Measurements from ENCODE around the gene RUSC1.

The RUSC1 gene

DNA sequence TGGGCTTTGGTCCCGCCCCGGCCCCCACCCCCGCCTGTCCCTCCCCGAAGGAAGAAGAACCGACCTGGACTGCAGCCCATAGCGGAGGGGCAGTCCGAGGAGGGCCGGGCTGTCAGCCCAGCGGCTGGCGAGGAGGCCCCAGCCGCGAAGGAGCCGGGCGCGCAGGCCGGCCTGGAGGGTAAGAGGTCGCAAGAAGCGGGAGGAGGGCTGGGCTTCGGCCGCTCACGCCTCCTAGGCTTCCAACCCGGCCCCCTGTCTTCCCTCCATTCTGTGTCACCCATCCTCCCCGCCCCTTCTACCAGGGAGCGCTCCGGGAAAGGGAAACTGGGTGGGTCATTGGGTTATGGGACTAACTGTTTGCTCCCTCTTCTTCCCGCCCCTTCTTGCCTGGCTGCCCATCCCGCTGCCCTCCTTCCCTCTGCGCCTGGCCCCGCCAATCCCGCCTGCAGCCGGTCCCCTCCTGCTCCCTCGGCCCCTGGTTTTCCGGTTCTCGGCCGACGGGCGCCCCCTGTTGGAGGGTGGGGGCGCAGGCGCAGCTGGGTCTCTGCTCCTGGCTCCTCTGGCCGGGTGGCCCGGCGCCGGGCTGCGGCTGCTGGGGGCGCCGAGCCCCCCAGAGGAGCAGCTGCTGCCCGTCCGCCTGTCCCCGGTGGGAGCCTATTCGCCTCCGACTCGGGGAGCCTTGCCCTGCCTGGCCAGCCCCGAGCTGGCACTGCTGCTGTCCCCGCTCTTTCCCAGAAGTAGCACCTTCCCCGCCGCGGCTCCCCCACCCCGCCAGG, 2.4 kb downstream of the RUSC1 start:
- Histone ChIP-seq H3K27me3 (ENCODE audit: control insufficient read depth in 3 of 3, insufficient read depth in 3 of 3, low read depth in 1 of 3, low read length in 3 of 3) (no peaks in the 10 kb centered on the region), H2BK12ac (ENCODE audit: low read length) (no peak overlapping the region), H3K79me1 (ENCODE audit: low read depth, low read length) (peaks cover 20% of the 10 kb centered on the region), H3K4me2 (ENCODE audit: insufficient read depth, low read length, poor library complexity, severe bottlenecking) (peak overlapping the region; percentile 96), H3K9me3 (replicated peaks in 1 of 2; ENCODE audit: control insufficient read depth in 2 of 2, insufficient read depth in 1 of 2, low read depth in 1 of 2, low read length in 2 of 2) (no peaks in the 10 kb centered on the region), H3K4me3 (ENCODE audit: low read length in 2 of 2) (peak overlapping the region; percentile 76 to 90), H2BK120ac (ENCODE audit: low read depth, low read length) (peak overlapping the region; percentile 17), H2AFZ (ENCODE audit: low read length) (peak overlapping the region; percentile 92), H2AK5ac (ENCODE audit: low read depth, low read length) (peak overlapping the region; percentile 85), H3K9ac (ENCODE audit: low read depth, low read length, poor library complexity) (peak overlapping the region; percentile 85), H3K18ac (ENCODE audit: low read length) (peak overlapping the region; percentile 97), H3K14ac (ENCODE audit: low read length) (no peak overlapping the region), H3K27ac (replicated peaks; ENCODE audit: low read length) (peak overlapping the region; percentile 98), H3K4me1 (ENCODE audit: control insufficient read depth in 2 of 2, insufficient read depth in 1 of 2, low read depth in 1 of 2, low read length in 2 of 2) (peaks cover 24 to 25% of the 10 kb centered on the region in 2 donors), H3K4ac (ENCODE audit: low read length) (no peak overlapping the region), H2BK15ac (ENCODE audit: low read length) (peak overlapping the region; percentile 40), H4K8ac (ENCODE audit: low read depth, low read length) (no peak overlapping the region), H3K23ac (ENCODE audit: low read depth, low read length, poor library complexity) (peak overlapping the region; percentile 92), H4K91ac (ENCODE audit: low read depth, low read length, poor library complexity) (no peak overlapping the region), H3K36me3 (replicated peaks in 1 of 2; ENCODE audit: control insufficient read depth in 2 of 2, insufficient read depth in 2 of 2, low read length in 2 of 2) (peaks cover 37 to 66% of the 10 kb centered on the region in 2 donors), H2BK5ac (ENCODE audit: low read length) (peak overlapping the region; percentile 89)
- WGBS, 2 donors (ENCODE audit: extremely low coverage in 2 of 2, insufficient read length in 2 of 2, insufficient replicate concordance in 1 of 2), result no CpG with 5 or more reads among the region's 58 CpGs
- DNase-seq (ENCODE audit: low spot score), result peak; percentile 94

GRCh38 chr1:155323729-155324036, 3.0 kb downstream of the RUSC1 start:
- Histone ChIP-seq H2AFZ (ENCODE audit: low read length) (peak overlapping the region; percentile 92), H3K18ac (ENCODE audit: low read length) (peak overlapping the region; percentile 97), H4K91ac (ENCODE audit: low read depth, low read length, poor library complexity) (no peak overlapping the region), H2BK12ac (ENCODE audit: low read length) (no peak overlapping the region), H3K9me3 (replicated peaks in 1 of 2; ENCODE audit: control insufficient read depth in 2 of 2, insufficient read depth in 1 of 2, low read depth in 1 of 2, low read length in 2 of 2) (no peaks in the 10 kb centered on the region), H3K23ac (ENCODE audit: low read depth, low read length, poor library complexity) (peak overlapping the region; percentile 92), H2AK5ac (ENCODE audit: low read depth, low read length) (peak overlapping the region; percentile 85), H3K79me1 (ENCODE audit: low read depth, low read length) (peaks cover 19% of the 10 kb centered on the region), H4K8ac (ENCODE audit: low read depth, low read length) (no peak overlapping the region), H3K27ac (replicated peaks; ENCODE audit: low read length) (peak overlapping the region; percentile 98), H3K14ac (ENCODE audit: low read length) (peak overlapping the region; percentile 90), H3K4me2 (ENCODE audit: insufficient read depth, low read length, poor library complexity, severe bottlenecking) (peak overlapping the region; percentile 96), H2BK5ac (ENCODE audit: low read length) (peak overlapping the region; percentile 89), H3K4me1 (ENCODE audit: control insufficient read depth in 2 of 2, insufficient read depth in 1 of 2, low read depth in 1 of 2, low read length in 2 of 2) (peaks cover 24 to 25% of the 10 kb centered on the region in 2 donors), H3K4me3 (ENCODE audit: low read length in 2 of 2) (peak overlapping the region; percentile 76 to 90), H2BK120ac (ENCODE audit: low read depth, low read length) (no peak overlapping the region), H3K4ac (ENCODE audit: low read length) (no peak overlapping the region), H3K9ac (ENCODE audit: low read depth, low read length, poor library complexity) (peak overlapping the region; percentile 95), H3K36me3 (replicated peaks in 1 of 2; ENCODE audit: control insufficient read depth in 2 of 2, insufficient read depth in 2 of 2, low read length in 2 of 2) (peaks cover 32 to 65% of the 10 kb centered on the region in 2 donors), H3K27me3 (ENCODE audit: control insufficient read depth in 3 of 3, insufficient read depth in 3 of 3, low read depth in 1 of 3, low read length in 3 of 3) (no peaks in the 10 kb centered on the region), H2BK15ac (ENCODE audit: low read length) (no peak overlapping the region)
- peak; percentile 89 for DNase-seq (ENCODE audit: low spot score)
- no CpG with 5 or more reads among the region's 29 CpGs for WGBS, 2 donors (ENCODE audit: extremely low coverage in 2 of 2, insufficient read length in 2 of 2, insufficient replicate concordance in 1 of 2)

GRCh38 chr1:155324037-155324716, 3.5 kb downstream of the RUSC1 start:
- DNase-seq (ENCODE audit: low spot score), result peak; percentile 90
- no CpG with 5 or more reads among the region's 44 CpGs for WGBS, 2 donors (ENCODE audit: extremely low coverage in 2 of 2, insufficient read length in 2 of 2, insufficient replicate concordance in 1 of 2)
- peak overlapping the region; percentile 41 for H2BK12ac ChIP-seq (ENCODE audit: low read length)
- H3K27me3 ChIP-seq (ENCODE audit: control insufficient read depth in 3 of 3, insufficient read depth in 3 of 3, low read depth in 1 of 3, low read length in 3 of 3), result no peaks in the 10 kb centered on the region
- H3K18ac ChIP-seq (ENCODE audit: low read length), result peak overlapping the region; percentile 97
- peak overlapping the region; percentile 92 for H3K23ac ChIP-seq (ENCODE audit: low read depth, low read length, poor library complexity)
- peak overlapping the region; percentile 92 for H2AFZ ChIP-seq (ENCODE audit: low read length)
- no peak overlapping the region for H3K4ac ChIP-seq (ENCODE audit: low read length)
- H2BK15ac ChIP-seq (ENCODE audit: low read length), result peak overlapping the region; percentile 97
- H3K9ac ChIP-seq (ENCODE audit: low read depth, low read length, poor library complexity), result peak overlapping the region; percentile 95
- H2AK5ac ChIP-seq (ENCODE audit: low read depth, low read length), result peak overlapping the region; percentile 85
- peaks cover 24 to 25% of the 10 kb centered on the region in 2 donors for H3K4me1 ChIP-seq (ENCODE audit: control insufficient read depth in 2 of 2, insufficient read depth in 1 of 2, low read depth in 1 of 2, low read length in 2 of 2)
- peak overlapping the region; percentile 94 for H3K14ac ChIP-seq (ENCODE audit: low read length)
- peak overlapping the region; percentile 98 for H3K27ac ChIP-seq (replicated peaks; ENCODE audit: low read length)
- peaks cover 27 to 64% of the 10 kb centered on the region in 2 donors for H3K36me3 ChIP-seq (replicated peaks in 1 of 2; ENCODE audit: control insufficient read depth in 2 of 2, insufficient read depth in 2 of 2, low read length in 2 of 2)
- peak overlapping the region; percentile 76 to 90 for H3K4me3 ChIP-seq (ENCODE audit: low read length in 2 of 2)
- peak overlapping the region; percentile 96 for H3K4me2 ChIP-seq (ENCODE audit: insufficient read depth, low read length, poor library complexity, severe bottlenecking)
- no peak overlapping the region for H4K8ac ChIP-seq (ENCODE audit: low read depth, low read length)
- peak overlapping the region; percentile 89 for H2BK5ac ChIP-seq (ENCODE audit: low read length)
- no peak overlapping the region for H4K91ac ChIP-seq (ENCODE audit: low read depth, low read length, poor library complexity)
- H3K79me1 ChIP-seq (ENCODE audit: low read depth, low read length), result peaks cover 19% of the 10 kb centered on the region
- H2BK120ac ChIP-seq (ENCODE audit: low read depth, low read length), result peak overlapping the region; percentile 5
- no peaks in the 10 kb centered on the region for H3K9me3 ChIP-seq (replicated peaks in 1 of 2; ENCODE audit: control insufficient read depth in 2 of 2, insufficient read depth in 1 of 2, low read depth in 1 of 2, low read length in 2 of 2)

Measured in neuronal stem cell (in vitro differentiated cells).